WTC11 (cell line): ENCODE data around the gene NAALADL2. TPM values are rescaled to one million over a fixed set of nuclear protein-coding genes. Genes with fewer than 3 reads are reported as not detected.

ENCODE experiments used
- ATAC-seq: fragments of 200-7000 bp; cut with Tn5 transposase; 2 replicates; pipeline ENCODE4 v1.10.0; 2021; ENCODE audit warnings: mild to moderate bottlenecking, moderate library complexity
- CTCF ChIA-PET: fragments of 300-600 bp; sonication (Branson Sonifier 250); formaldehyde crosslinking; loops from one replicate; lab custom pipeline; 2021; ENCODE audit warnings: antibody characterized with exemption; lab: Charles Lee
- POLR2A ChIA-PET: fragments of 350-600 bp; sonication (Branson Sonifier 250); formaldehyde crosslinking; loops from one replicate; lab custom pipeline; 2021; ENCODE audit warnings: antibody characterized with exemption; lab: Charles Lee
- DNase-seq: peaks from one replicate; pipeline ENCODE4 v3.0.0; 2021; ENCODE audit warnings: low spot score
- H3K27ac Mint-ChIP-seq: 2 replicates; pipeline ENCODE4 v1.8.0; 2021; ENCODE audit warnings: mixed read lengths
- H3K27me3 Mint-ChIP-seq: 2 replicates; pipeline ENCODE4 v1.8.0; 2021; ENCODE audit warnings: low read depth, mild to moderate bottlenecking, moderate library complexity, mixed read lengths
- H3K36me3 Mint-ChIP-seq: 2 replicates; pipeline ENCODE4 v1.8.0; 2021; ENCODE audit warnings: mixed read lengths
- H3K4me1 Mint-ChIP-seq: 2 replicates; pipeline ENCODE4 v1.8.0; 2022; ENCODE audit warnings: mixed read lengths
- H3K4me3 Mint-ChIP-seq: 2 replicates; pipeline ENCODE4 v1.8.0; 2021; ENCODE audit warnings: mild to moderate bottlenecking, moderate library complexity, mixed read lengths
- H3K9me3 Mint-ChIP-seq: 2 replicates; pipeline ENCODE4 v1.8.0; 2021; ENCODE audit warnings: mixed read lengths
- AFF4 ChIP-seq: sonication (generic); formaldehyde crosslinking; IDR thresholded peaks from 2 replicates; pipeline ENCODE4 v1.8.1; 2023; ENCODE audit warnings: mild to moderate bottlenecking, missing genetic modification reagents, borderline replicate concordance
- ATF1 ChIP-seq: sonication (generic); formaldehyde crosslinking; IDR thresholded peaks from 2 replicates; pipeline ENCODE4 v1.8.1; 2023; ENCODE audit warnings: mild to moderate bottlenecking, moderate library complexity, missing genetic modification reagents
- CTCF ChIP-seq: fragments of 200-600 bp; IDR thresholded peaks from 2 replicates; pipeline ENCODE4 v1.8.0; 2022; ENCODE audit warnings: antibody characterized with exemption
- FOXP1 ChIP-seq: sonication (generic); formaldehyde crosslinking; IDR thresholded peaks from 2 replicates; pipeline ENCODE4 v1.8.0; 2022; ENCODE audit warnings: missing genetic modification reagents, mild to moderate bottlenecking, moderate library complexity, borderline replicate concordance
- GRHL2 ChIP-seq: fragments of 250-450 bp; sonication (Bioruptor Pico); IDR thresholded peaks from 2 replicates; pipeline ENCODE4 v1.8.0; 2022; ENCODE audit warnings: mild to moderate bottlenecking, moderate library complexity; ENCODE audit not compliant: insufficient replicate concordance, severe bottlenecking
- HMGXB4 ChIP-seq: sonication (generic); formaldehyde crosslinking; IDR thresholded peaks from 2 replicates; pipeline ENCODE4 v1.8.1; 2023; ENCODE audit warnings: mild to moderate bottlenecking, moderate library complexity, missing genetic modification reagents
- IRF1 ChIP-seq: sonication (generic); formaldehyde crosslinking; IDR thresholded peaks from 2 replicates; pipeline ENCODE4 v1.8.0; 2023; ENCODE audit warnings: missing genetic modification reagents
- MXD4 ChIP-seq: fragments of 250-450 bp; sonication (Bioruptor Pico); IDR thresholded peaks from 2 replicates; pipeline ENCODE4 v1.8.0; 2021; ENCODE audit warnings: mild to moderate bottlenecking, moderate library complexity, borderline replicate concordance
- NR2C2 ChIP-seq: sonication (generic); formaldehyde crosslinking; IDR thresholded peaks from 2 replicates; pipeline ENCODE4 v1.8.0; 2022; ENCODE audit warnings: mild to moderate bottlenecking, missing genetic modification reagents
- OVOL2 ChIP-seq: fragments of 250-450 bp; sonication (Bioruptor Pico); IDR thresholded peaks from 2 replicates; pipeline ENCODE4 v1.9.0; 2021; ENCODE audit warnings: mild to moderate bottlenecking, borderline replicate concordance
- RORB ChIP-seq: fragments of 250-450 bp; sonication (Bioruptor Pico); IDR thresholded peaks from 2 replicates; pipeline ENCODE4 v1.9.0; 2021; ENCODE audit warnings: mild to moderate bottlenecking
- SMAD4 ChIP-seq: sonication (generic); formaldehyde crosslinking; IDR thresholded peaks from 2 replicates; pipeline ENCODE4 v1.8.0; 2022; ENCODE audit warnings: mild to moderate bottlenecking, missing genetic modification reagents
- SOX15 ChIP-seq: fragments of 250-450 bp; sonication (Bioruptor Pico); IDR thresholded peaks from 2 replicates; pipeline ENCODE4 v1.9.0; 2021; ENCODE audit warnings: mild to moderate bottlenecking
- SP1 ChIP-seq: sonication (generic); formaldehyde crosslinking; conservative IDR thresholded peaks from 2 replicates; pipeline ENCODE4 v1.8.1; 2022; ENCODE audit warnings: missing genetic modification reagents
- ZBTB21 ChIP-seq: sonication (generic); formaldehyde crosslinking; IDR thresholded peaks from 2 replicates; pipeline ENCODE4 v1.8.1; 2023; ENCODE audit warnings: mild to moderate bottlenecking, missing genetic modification reagents, borderline replicate concordance
- ZNF121 ChIP-seq: sonication (generic); formaldehyde crosslinking; IDR thresholded peaks from 2 replicates; pipeline ENCODE4 v1.8.0; 2023; ENCODE audit warnings: missing genetic modification reagents
- ZNF416 ChIP-seq: fragments of 250-450 bp; sonication (Bioruptor Pico); IDR thresholded peaks from 2 replicates; pipeline ENCODE4 v1.9.0; 2021; ENCODE audit warnings: mild to moderate bottlenecking, inconsistent platforms
- ZNF423 ChIP-seq: fragments of 250-450 bp; sonication (Bioruptor Pico); IDR thresholded peaks from 2 replicates; pipeline ENCODE4 v2.1.2; 2022; ENCODE audit warnings: mild to moderate bottlenecking, moderate library complexity
- ZNF532 ChIP-seq: fragments of 250-450 bp; sonication (Bioruptor Pico); IDR thresholded peaks from 2 replicates; pipeline ENCODE4 v1.9.0; 2021; ENCODE audit warnings: mild to moderate bottlenecking, borderline replicate concordance
- ZNF671 ChIP-seq: fragments of 250-450 bp; sonication (Bioruptor Pico); IDR thresholded peaks from 2 replicates; pipeline ENCODE4 v1.8.0; 2021; ENCODE audit warnings: mild to moderate bottlenecking
- total RNA-seq: library from RNA; stranded (reverse); gene quantifications from 3 replicates; pipeline ENCODE4 v1.2.3, GENCODE V29; 2021

NAALADL2 gene
- total RNA-seq, 1 experiment from 2014 or later, result 1.2 TPM

- no peak for TF ChIP-seq MXD4
- no peak for TF ChIP-seq OVOL2 (CRISPR knock-in tag)
- TF ChIP-seq ZNF121 (CRISPR knock-in tag), result no peak
- TF ChIP-seq ATF1 (CRISPR knock-in tag), result no peak
- no peak for TF ChIP-seq CTCF
Measured at GRCh38 chr3:174859756-174860155, 622 bp downstream of the NAALADL2 start (continued).

GRCh38 chr3:174862101-174862500, 3.0 kb downstream of the NAALADL2 start:
- DNase-seq, result peak; percentile 57

GRCh38 chr3:174862666-174863065, 3.5 kb downstream of the NAALADL2 start:
- H3K4me3 Mint-ChIP-seq, result no peak overlapping the region
- ATAC-seq (no peak), DNase-seq (no peak)
- H3K4me1 Mint-ChIP-seq, result peaks cover 31% of the 10 kb centered on the region
- ChIA-PET POLR2A (no interaction called here), CTCF (interaction anchor here (0.6 to 1.6 kb wide), 6 partner anchors 15 to 1079 kb away, joined by 3 to 7 read pairs (median 4); no protein-coding TSS in a partner anchor)
- no peaks in the 10 kb centered on the region for H3K36me3 Mint-ChIP-seq
- no peaks in the 10 kb centered on the region for H3K9me3 Mint-ChIP-seq
- no peaks in the 10 kb centered on the region for H3K27me3 Mint-ChIP-seq
- TF ChIP-seq IRF1, result no peak
- TF ChIP-seq ZNF416 (CRISPR knock-in tag), result no peak
- TF ChIP-seq SOX15, result no peak
- no peak for TF ChIP-seq MXD4
- TF ChIP-seq GRHL2 (CRISPR knock-in tag), result no peak
- no peak for TF ChIP-seq AFF4 (CRISPR knock-in tag)
- TF ChIP-seq SMAD4 (CRISPR knock-in tag), result no peak
- no peak for TF ChIP-seq ZNF671
- TF ChIP-seq, all 79 proteins: peak for 0
- no peak overlapping the region for H3K27ac Mint-ChIP-seq

More at GRCh38 chr3:174862101-174862500, 3.0 kb downstream of the NAALADL2 start:
- Mint-ChIP-seq H3K27me3 (no peaks in the 10 kb centered on the region), H3K36me3 (no peaks in the 10 kb centered on the region), H3K9me3 (no peaks in the 10 kb centered on the region), H3K4me3 (no peak overlapping the region), H3K4me1 (peaks cover 31% of the 10 kb centered on the region), H3K27ac (no peak overlapping the region)
- peak; percentile 99 for ATAC-seq
- TF ChIP-seq RORB (CRISPR knock-in tag), result no peak
- TF ChIP-seq SP1, result 0 out of 2 replicates have a peak, but pooled peaks have one; percentile 29
- ChIA-PET POLR2A (no interaction called here), CTCF (interaction anchor here (0.9 to 1.6 kb wide), 5 partner anchors 15 to 1079 kb away, joined by 3 to 7 read pairs (median 4); no protein-coding TSS in a partner anchor)

GRCh38 chr3:174863488-174863887, 4.4 kb downstream of the NAALADL2 start:
- no peaks in the 10 kb centered on the region for H3K36me3 Mint-ChIP-seq
- H3K4me1 Mint-ChIP-seq, result peaks cover 28% of the 10 kb centered on the region
- ATAC-seq (no peak), DNase-seq (no peak)
- no peak overlapping the region for H3K27ac Mint-ChIP-seq
- H3K4me3 Mint-ChIP-seq, result no peak overlapping the region
- H3K9me3 Mint-ChIP-seq, result no peaks in the 10 kb centered on the region
- ChIA-PET CTCF (interaction anchor here (0.6 kb wide), 1 partner anchor 808 kb away, joined by 3 read pairs; no protein-coding TSS in a partner anchor), POLR2A (interaction anchor here (0.7 kb wide), 1 partner anchor 1377 kb away, joined by 3 read pairs; no protein-coding TSS in a partner anchor)
- no peaks in the 10 kb centered on the region for H3K27me3 Mint-ChIP-seq
- no peak for TF ChIP-seq ZBTB21 (CRISPR knock-in tag)
- no peak for TF ChIP-seq ZNF532
- no peak for TF ChIP-seq ZNF671
- no peak for TF ChIP-seq HMGXB4
- TF ChIP-seq NR2C2 (CRISPR knock-in tag), result no peak
- TF ChIP-seq ZNF423 (CRISPR knock-in tag), result no peak
- TF ChIP-seq FOXP1 (CRISPR knock-in tag), result no peak
